Sigmoid colon (tissue), 7 donors: Measurements from ENCODE around the gene SPATS2L. TPM values are rescaled to one million over a fixed set of nuclear protein-coding genes. Genes with fewer than 3 reads are reported as not detected.
A peak's percentile ranks its signal among the peaks of the same experiment; 100 is the strongest.

Experiments
- DNase-seq: peaks from one replicate; pipeline ENCODE4 v3.0.0-alpha.2; 2019
- H3K27ac ChIP-seq, 4 donors: fragments of 200-600 bp; sonication (generic); one replicate each; pipeline ENCODE4 v1.5.1; 2016 to 2019; ENCODE audit warnings: mild to moderate bottlenecking in 1 of 4
- H3K27me3 ChIP-seq, 3 donors: fragments of 200-600 bp; sonication (generic); one replicate each; pipeline ENCODE4 v1.5.1; 2019; ENCODE audit warnings: mild to moderate bottlenecking in 1 of 3
- H3K36me3 ChIP-seq, 4 donors: fragments of 200-600 bp; sonication (generic); one replicate each; pipeline ENCODE4 v1.5.1; 2016 to 2019
- H3K4me1 ChIP-seq, 4 donors: fragments of 200-600 bp; sonication (generic); one replicate each; pipeline ENCODE4 v1.5.1; 2017 to 2019
- H3K4me3 ChIP-seq, 4 donors: fragments of 200-600 bp; sonication (generic); one replicate each; pipeline ENCODE4 v1.5.1; 2017 to 2019; ENCODE audit warnings: mild to moderate bottlenecking in 2 of 4, moderate library complexity in 1 of 4
- H3K9me3 ChIP-seq, 4 donors: fragments of 200-600 bp in 3 of 4; sonication (generic) in 3 of 4; one replicate each; pipeline versions ENCODE4 v1.5.1 to v1.6.1; 2013 to 2019
- CTCF ChIP-seq, 4 experiments: fragments of 450-650 bp in 3 of 4; fragments of 200-600 bp in 1 of 4; IDR thresholded peaks; one replicate each; pipeline ENCODE4 v1.5.1; 2016 to 2019; ENCODE audit warnings: antibody characterized with exemption in 4 of 4, mild to moderate bottlenecking in 3 of 4, moderate library complexity in 2 of 4
- EP300 ChIP-seq, 4 donors: sonication (generic); formaldehyde crosslinking; IDR thresholded peaks; one replicate each; pipeline ENCODE4 v1.6.1; 2017; ENCODE audit warnings: antibody characterized with exemption in 4 of 4
- POLR2A ChIP-seq, 2 donors: fragments of 450-650 bp; IDR thresholded peaks; one replicate each; pipeline ENCODE4 v1.6.1; 2016; ENCODE audit warnings: antibody characterized with exemption in 2 of 2, mild to moderate bottlenecking in 2 of 2, moderate library complexity in 2 of 2
- POLR2AphosphoS5 ChIP-seq, 4 donors: sonication (generic); formaldehyde crosslinking; IDR thresholded peaks; one replicate each; pipeline ENCODE4 v1.6.1; 2017; ENCODE audit warnings: antibody characterized with exemption in 4 of 4
- WGBS, 2 donors: extraction: QIAGEN DNeasy Blood & Tissue Kit; methylation state at CpG; one replicate each; pipeline ENCODE4 v1.1.7; 2013; 5-methylcytosine and 5-hydroxymethylcytosine counted together
- intact Hi-C: fragments of 100-400 bp; cut with DNase I; formaldehyde crosslinking; loops from one replicate; pipeline ENCODE4 v1.15.1; 2023
- polyA plus RNA-seq, 3 donors: library from polyadenylated mRNA; stranded (reverse); fragments of 200-250 nt; gene quantifications; one replicate each; pipeline ENCODE4 v1.2.3, GENCODE V29; 2013
- total RNA-seq, 4 donors: library from RNA; depleted of rRNA; stranded (reverse); fragments of >200 nt; gene quantifications; one replicate each; pipeline ENCODE4 v1.1.0, GENCODE V29; 2016
- donor health status: healthy with polysubstance abuse.
- donor health status: Bipolar disorder and iron deficiency.
- donor health status: healthy.

The SPATS2L gene
- total and polyA plus RNA-seq, 7 donors: 63.5 to 305 (median 104) TPM

- H3K27me3 ChIP-seq: no peaks in the 10 kb centered on the region
- TF ChIP-seq POLR2A (IDR thresholded peaks at IDR 0.05): no peak
- no peak for TF ChIP-seq EP300 (IDR thresholded peaks at IDR 0.05)
- no peak for TF ChIP-seq POLR2AphosphoS5 (IDR thresholded peaks at IDR 0.05)
- no peak for TF ChIP-seq CTCF (IDR thresholded peaks at IDR 0.05)
- no peaks in the 10 kb centered on the region for H3K36me3 ChIP-seq
- DNase-seq: no peak
- no peaks in the 10 kb centered on the region for H3K9me3 ChIP-seq
- H3K27ac ChIP-seq: peak overlapping the region in 2 of 4 donors; percentile 16 to 45
- H3K4me1 ChIP-seq: peaks cover 0 to 72% (median 52%) of the 10 kb centered on the region in 4 donors
- intact Hi-C loops: loop anchor here (5.0 kb wide), 1 partner anchor 42 kb away; the partner anchor contains the start of gene SPATS2L
- 92 to 94% methylated on average over 9 of the region's 9 CpGs for WGBS, 2 donors
- no peak overlapping the region for H3K4me3 ChIP-seq
Measured at GRCh38 chr2:200348897-200349563, 42.5 kb downstream of the SPATS2L start.

- Histone ChIP-seq H3K9me3 (no peaks in the 10 kb centered on the region), H3K27ac (no peak overlapping the region), H3K4me3 (no peak overlapping the region), H3K27me3 (no peaks in the 10 kb centered on the region), H3K4me1 (peaks cover 0 to 72% (median 52%) of the 10 kb centered on the region in 4 donors), H3K36me3 (no peaks in the 10 kb centered on the region)
- WGBS, 2 donors: 89 to 95% methylated on average over 3 of the region's 3 CpGs
- DNase-seq: no peak
- intact Hi-C loops: loop anchor here (5.0 kb wide), 1 partner anchor 43 kb away; the partner anchor contains the start of gene SPATS2L
- TF ChIP-seq CTCF (IDR thresholded peaks at IDR 0.05) (no peak), POLR2A (IDR thresholded peaks at IDR 0.05) (no peak), EP300 (IDR thresholded peaks at IDR 0.05) (no peak), POLR2AphosphoS5 (IDR thresholded peaks at IDR 0.05) (no peak)
Measured at GRCh38 chr2:200349868-200350267, 43.4 kb downstream of the SPATS2L start.

GRCh38 chr2:200350850-200351285, 44.4 kb downstream of the SPATS2L start:
- Histone ChIP-seq H3K27ac (no peak overlapping the region), H3K9me3 (no peaks in the 10 kb centered on the region), H3K36me3 (no peaks in the 10 kb centered on the region), H3K4me1 (peaks cover 0 to 68% (median 47%) of the 10 kb centered on the region in 4 donors), H3K4me3 (no peak overlapping the region), H3K27me3 (no peaks in the 10 kb centered on the region)
- 83 to 91% methylated on average over 1 of the region's 1 CpG for WGBS, 2 donors
- intact Hi-C loops: no loop called here
- DNase-seq: no peak
- no peak for TF ChIP-seq CTCF (IDR thresholded peaks at IDR 0.05)
- no peak for TF ChIP-seq POLR2AphosphoS5 (IDR thresholded peaks at IDR 0.05)
- TF ChIP-seq POLR2A (IDR thresholded peaks at IDR 0.05): no peak
- TF ChIP-seq EP300 (IDR thresholded peaks at IDR 0.05): no peak

GRCh38 chr2:200351815-200352214, 45.3 kb downstream of the SPATS2L start:
- no peak for TF ChIP-seq POLR2AphosphoS5 (IDR thresholded peaks at IDR 0.05)
- no peak for TF ChIP-seq CTCF (IDR thresholded peaks at IDR 0.05)
- TF ChIP-seq POLR2A (IDR thresholded peaks at IDR 0.05): no peak
- no peak for DNase-seq
- no peaks in the 10 kb centered on the region for H3K9me3 ChIP-seq
- intact Hi-C loops: no loop called here
- H3K27ac ChIP-seq: peak overlapping the region in 2 of 4 donors; percentile 10 to 75
- peaks cover 0 to 64% (median 47%) of the 10 kb centered on the region in 4 donors for H3K4me1 ChIP-seq
- 75 to 81% methylated on average over 2 of the region's 2 CpGs for WGBS, 2 donors
- H3K4me3 ChIP-seq: no peak overlapping the region
- H3K36me3 ChIP-seq: no peaks in the 10 kb centered on the region
- no peaks in the 10 kb centered on the region for H3K27me3 ChIP-seq
